ENCODE results near the gene SIK3. TPM values are rescaled to one million over a fixed set of nuclear protein-coding genes. Genes with fewer than 3 reads are reported as not detected.
A peak's percentile ranks its signal among the peaks of the same experiment; 100 is the strongest.

SIK3 gene
- total and polyA plus RNA-seq, 8 donors, result 11.1 to 27.3 (median 24.0) TPM

- FAIRE-seq, result no peak
- no peaks in the 10 kb centered on the region for H3K36me3 ChIP-seq
- H3K9me3 ChIP-seq, result no peaks in the 10 kb centered on the region
- peak in 1 of 6 donors; percentile 24 for DNase-seq
- peak in 3 of 4 donors; percentile 18 to 26 (median 21) for ATAC-seq
- H3K4me3 ChIP-seq, result no peak overlapping the region
- H3K27ac ChIP-seq, result no peak overlapping the region
- intact Hi-C loops (cut with DNase I), result loop anchor here in 1 of 3 donors (5.0 kb wide), 1 partner anchor 40 kb away; the partner anchor contains the start of gene APOA5
- H3K27me3 ChIP-seq, result no peaks in the 10 kb centered on the region
- 72 to 80% methylated on average over 12 to 13 of the region's 13 CpGs for WGBS, 2 donors
- TF ChIP-seq, protein P1, sequence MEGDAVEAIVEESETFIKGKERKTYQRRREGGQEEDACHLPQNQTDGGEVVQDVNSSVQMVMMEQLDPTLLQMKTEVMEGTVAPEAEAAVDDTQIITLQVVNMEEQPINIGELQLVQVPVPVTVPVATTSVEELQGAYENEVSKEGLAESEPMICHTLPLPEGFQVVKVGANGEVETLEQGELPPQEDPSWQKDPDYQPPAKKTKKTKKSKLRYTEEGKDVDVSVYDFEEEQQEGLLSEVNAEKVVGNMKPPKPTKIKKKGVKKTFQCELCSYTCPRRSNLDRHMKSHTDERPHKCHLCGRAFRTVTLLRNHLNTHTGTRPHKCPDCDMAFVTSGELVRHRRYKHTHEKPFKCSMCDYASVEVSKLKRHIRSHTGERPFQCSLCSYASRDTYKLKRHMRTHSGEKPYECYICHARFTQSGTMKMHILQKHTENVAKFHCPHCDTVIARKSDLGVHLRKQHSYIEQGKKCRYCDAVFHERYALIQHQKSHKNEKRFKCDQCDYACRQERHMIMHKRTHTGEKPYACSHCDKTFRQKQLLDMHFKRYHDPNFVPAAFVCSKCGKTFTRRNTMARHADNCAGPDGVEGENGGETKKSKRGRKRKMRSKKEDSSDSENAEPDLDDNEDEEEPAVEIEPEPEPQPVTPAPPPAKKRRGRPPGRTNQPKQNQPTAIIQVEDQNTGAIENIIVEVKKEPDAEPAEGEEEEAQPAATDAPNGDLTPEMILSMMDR (IDR thresholded peaks at IDR 0.05), result no peak
- H3K4me1 ChIP-seq, result peaks cover 0 to 10% (median 6%) of the 10 kb centered on the region in 3 donors
Observed at GRCh38 chr11:116832350-116833290, 265.6 kb downstream of the SIK3 start.

DNA sequence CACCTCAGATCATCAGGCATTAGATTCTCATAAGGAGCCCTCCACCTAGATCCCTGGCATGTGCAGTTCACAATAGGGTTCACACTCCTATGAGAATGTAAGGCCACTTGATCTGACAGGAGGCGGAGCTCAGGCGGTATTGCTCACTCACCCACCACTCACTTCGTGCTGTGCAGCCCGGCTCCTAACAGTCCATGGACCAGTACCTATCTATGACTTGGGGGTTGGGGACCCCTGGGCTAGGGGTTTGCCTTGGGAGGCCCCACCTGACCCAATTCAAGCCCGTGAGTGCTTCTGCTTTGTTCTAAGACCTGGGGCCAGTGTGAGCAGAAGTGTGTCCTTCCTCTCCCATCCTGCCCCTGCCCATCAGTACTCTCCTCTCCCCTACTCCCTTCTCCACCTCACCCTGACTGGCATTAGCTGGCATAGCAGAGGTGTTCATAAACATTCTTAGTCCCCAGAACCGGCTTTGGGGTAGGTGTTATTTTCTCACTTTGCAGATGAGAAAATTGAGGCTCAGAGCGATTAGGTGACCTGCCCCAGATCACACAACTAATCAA, 266.4 kb downstream of the SIK3 start:
- no peaks in the 10 kb centered on the region for H3K9me3 ChIP-seq
- TF ChIP-seq, protein P1 (IDR thresholded peaks at IDR 0.05), result no peak
- FAIRE-seq (no peak), DNase-seq (peak in 1 of 6 donors; percentile 55), ATAC-seq (no peak)
- no peak overlapping the region for H3K27ac ChIP-seq
- no peaks in the 10 kb centered on the region for H3K36me3 ChIP-seq
- intact Hi-C loops (cut with DNase I), result loop anchor here in 1 of 3 donors (5.0 kb wide), 1 partner anchor 40 kb away; the partner anchor contains the start of gene APOA5
- no peak overlapping the region for H3K4me3 ChIP-seq
- peaks cover 0 to 10% (median 6%) of the 10 kb centered on the region in 3 donors for H3K4me1 ChIP-seq
- no peaks in the 10 kb centered on the region for H3K27me3 ChIP-seq
- WGBS, 2 donors, result 78 to 79% methylated on average over 7 of the region's 7 CpGs

- intact Hi-C loops (cut with DNase I), result loop anchor here in 1 of 3 donors (5.0 kb wide), 1 partner anchor 38 kb away; the partner anchor contains the start of gene APOA5
Observed at GRCh38 chr11:116830184-116830912, 267.9 kb downstream of the SIK3 start.

GRCh38 chr11:116829525-116830183, 268.6 kb downstream of the SIK3 start, which contains the start of gene APOC3:
TSS of gene APOC3 (plus strand) at chr11:116829907. CDS start at chr11:116830583, 676 bp downstream.
- TF ChIP-seq, protein P1 (IDR thresholded peaks at IDR 0.05), result no peak
- Histone ChIP-seq H3K9me3 (no peaks in the 10 kb centered on the region), H3K4me1 (peaks cover 0 to 6% (median 0%) of the 10 kb centered on the region in 3 donors), H3K4me3 (no peak within 1 kb of the TSS), H3K27ac (no peak within 1 kb of the TSS), H3K36me3 (no peaks in the 10 kb centered on the region), H3K27me3 (no peaks in the 10 kb centered on the region)
- no peak for ATAC-seq
- 82 to 88% methylated on average over 9 of the region's 9 CpGs for WGBS, 2 donors
- intact Hi-C loops (cut with DNase I), result loop anchor here in 1 of 3 donors (5.0 kb wide), 1 partner anchor 37 kb away; the partner anchor contains the start of gene APOA5
- peak in 1 of 6 donors; percentile 56 for DNase-seq
- FAIRE-seq, result no peak

More at GRCh38 chr11:116830184-116830912, 267.9 kb downstream of the SIK3 start:
- H3K4me3 ChIP-seq, result no peak overlapping the region
- peak in 1 of 6 donors; percentile 75 for DNase-seq
- no peak for FAIRE-seq
- no peaks in the 10 kb centered on the region for H3K36me3 ChIP-seq
- peaks cover 0 to 6% (median 3%) of the 10 kb centered on the region in 3 donors for H3K4me1 ChIP-seq
- no peaks in the 10 kb centered on the region for H3K27me3 ChIP-seq
- TF ChIP-seq, protein P1 (IDR thresholded peaks at IDR 0.05), result no peak
- 91 to 92% methylated on average over 17 of the region's 17 CpGs for WGBS, 2 donors
- no peaks in the 10 kb centered on the region for H3K9me3 ChIP-seq
- ATAC-seq, result no peak
- H3K27ac ChIP-seq, result no peak overlapping the region
